ENCODE results near the gene PP2D1. TPM values are rescaled to one million over a fixed set of nuclear protein-coding genes. Genes with fewer than 3 reads are reported as not detected.
A peak's percentile ranks its signal among the peaks of the same experiment; 100 is the strongest.
"Not testable (repeated sequence)": the region's sequence is repeated elsewhere in the genome, so short reads cannot be mapped to it uniquely, and the experiment has no call there.

The PP2D1 gene
- total RNA-seq, 1 experiment from 2014 or later = not detected

DNA sequence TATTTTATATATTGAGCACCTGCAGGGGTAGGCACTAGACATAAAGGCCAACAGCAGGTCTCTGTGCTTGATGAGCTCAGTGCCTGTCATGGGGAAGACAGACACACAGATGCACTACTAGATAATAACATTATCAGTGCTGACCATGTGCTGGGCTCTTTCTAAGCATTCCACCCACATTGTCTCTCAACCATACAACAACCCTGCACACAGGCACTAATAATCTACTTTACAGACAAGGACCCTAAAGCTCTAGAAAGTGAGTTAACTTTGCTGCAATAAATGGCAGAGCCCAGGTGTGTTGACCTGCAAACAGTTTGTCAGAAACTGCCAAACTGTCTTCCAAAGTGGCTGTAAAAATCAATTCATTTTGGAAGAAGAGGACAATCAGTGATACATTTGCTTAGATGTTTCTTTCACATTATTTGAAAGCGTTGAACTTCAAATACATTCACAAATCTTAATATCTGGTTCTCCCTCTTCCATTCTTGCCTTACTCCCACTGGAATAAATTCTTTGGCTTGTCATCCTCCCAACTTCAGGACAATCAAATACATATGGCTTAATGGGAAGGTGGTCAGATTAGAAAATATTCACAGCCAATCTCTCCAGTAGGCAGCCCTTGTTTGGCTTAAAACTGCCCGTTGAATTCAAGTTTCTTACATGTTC, 11.0 kb upstream of the PP2D1 start:
- no peaks in the 10 kb centered on the region for H4K20me1 ChIP-seq (ENCODE audit: low read length)
- intact Hi-C loops (cut with micrococcal nuclease) = no loop called here
- H3K4me2 ChIP-seq (ENCODE audit: low read length) = no peak overlapping the region
- TSS peak; percentile 35 for BruUV-seq (replicated peaks)
- H3K4me1 ChIP-seq (ENCODE audit: insufficient read depth, low read length) = peaks cover 11% of the 10 kb centered on the region
- no peak overlapping the region for H3K9ac ChIP-seq (ENCODE audit: low read length)
- H3K4me3 ChIP-seq (ENCODE audit: low read length) = no peak overlapping the region
- TF ChIP-seq EZH2 (IDR thresholded peaks at IDR 0.05; ENCODE audit: low read length, unreplicated experiment) = no peak
- TF ChIP-seq, protein P1, sequence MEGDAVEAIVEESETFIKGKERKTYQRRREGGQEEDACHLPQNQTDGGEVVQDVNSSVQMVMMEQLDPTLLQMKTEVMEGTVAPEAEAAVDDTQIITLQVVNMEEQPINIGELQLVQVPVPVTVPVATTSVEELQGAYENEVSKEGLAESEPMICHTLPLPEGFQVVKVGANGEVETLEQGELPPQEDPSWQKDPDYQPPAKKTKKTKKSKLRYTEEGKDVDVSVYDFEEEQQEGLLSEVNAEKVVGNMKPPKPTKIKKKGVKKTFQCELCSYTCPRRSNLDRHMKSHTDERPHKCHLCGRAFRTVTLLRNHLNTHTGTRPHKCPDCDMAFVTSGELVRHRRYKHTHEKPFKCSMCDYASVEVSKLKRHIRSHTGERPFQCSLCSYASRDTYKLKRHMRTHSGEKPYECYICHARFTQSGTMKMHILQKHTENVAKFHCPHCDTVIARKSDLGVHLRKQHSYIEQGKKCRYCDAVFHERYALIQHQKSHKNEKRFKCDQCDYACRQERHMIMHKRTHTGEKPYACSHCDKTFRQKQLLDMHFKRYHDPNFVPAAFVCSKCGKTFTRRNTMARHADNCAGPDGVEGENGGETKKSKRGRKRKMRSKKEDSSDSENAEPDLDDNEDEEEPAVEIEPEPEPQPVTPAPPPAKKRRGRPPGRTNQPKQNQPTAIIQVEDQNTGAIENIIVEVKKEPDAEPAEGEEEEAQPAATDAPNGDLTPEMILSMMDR (conservative IDR thresholded peaks at IDR 0.05; ENCODE audit: low read depth, low read length) = no peak
- H3K79me2 ChIP-seq (ENCODE audit: low read length) = no peaks in the 10 kb centered on the region
- H3K9me2 ChIP-seq (replicated peaks; ENCODE audit: low read length) = no peaks in the 10 kb centered on the region
- no peak overlapping the region for H3K27ac ChIP-seq (ENCODE audit: low read length)
- no peak for ATAC-seq
- H3K9me3 ChIP-seq (ENCODE audit: low read length) = no peaks in the 10 kb centered on the region
- ChIA-PET CTCF (interaction anchor here (0.7 kb wide), 1 partner anchor 694 kb away, joined by 7 read pairs; no protein-coding TSS in a partner anchor), POLR2A (ENCODE audit: unreplicated experiment) (no interaction called here)
- DNase-seq = no peak
- H3F3A ChIP-seq (ENCODE audit: low read length, unreplicated experiment) = no peaks in the 10 kb centered on the region
- H3K27me3 ChIP-seq (ENCODE audit: low read length) = no peaks in the 10 kb centered on the region
- H2AFZ ChIP-seq (ENCODE audit: low read length) = no peak overlapping the region
- H3K36me3 ChIP-seq (ENCODE audit: low read depth, low read length) = no peaks in the 10 kb centered on the region

- H3K4me2 ChIP-seq (ENCODE audit: low read length); H3K79me2 ChIP-seq (ENCODE audit: low read length); H3K36me3 ChIP-seq (ENCODE audit: low read depth, low read length); CTCF ChIA-PET; H3K27me3 ChIP-seq (ENCODE audit: low read length); POLR2A ChIA-PET (ENCODE audit: unreplicated experiment); H3K27ac ChIP-seq (ENCODE audit: low read length); H2AFZ ChIP-seq (ENCODE audit: low read length); intact Hi-C loops (cut with micrococcal nuclease); DNase-seq; H3K4me3 ChIP-seq (ENCODE audit: low read length); H3F3A ChIP-seq (ENCODE audit: low read length, unreplicated experiment); H3K4me1 ChIP-seq (ENCODE audit: insufficient read depth, low read length); H3K9me2 ChIP-seq (replicated peaks; ENCODE audit: low read length); H4K20me1 ChIP-seq (ENCODE audit: low read length); H3K9ac ChIP-seq (ENCODE audit: low read length); ATAC-seq; BruUV-seq (replicated peaks); H3K9me3 ChIP-seq (ENCODE audit: low read length): not testable (repeated sequence)
Observed at GRCh38 chr3:20016076-20016475, 4.0 kb upstream of the PP2D1 start.

DNA sequence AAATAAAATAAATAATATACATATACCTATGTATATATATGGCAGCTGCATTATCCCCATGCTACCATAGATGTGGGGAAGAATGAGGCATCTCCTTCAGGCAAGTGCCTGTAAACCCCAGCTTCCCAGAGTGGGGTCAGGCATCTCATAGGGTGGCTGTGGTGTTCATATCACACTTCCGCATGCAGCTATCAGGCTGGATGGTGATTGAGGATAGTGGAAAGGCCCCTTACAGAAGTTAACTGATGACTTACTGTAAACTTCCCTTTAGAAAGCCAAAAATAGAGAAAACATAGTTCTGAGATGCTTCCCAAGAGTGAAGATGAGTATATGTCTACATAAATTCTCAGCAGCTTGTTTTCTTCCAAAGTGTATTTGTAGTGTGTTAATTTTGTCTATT, 3.5 kb upstream of the PP2D1 start:
- ATAC-seq = no peak
- no peaks in the 10 kb centered on the region for H4K20me1 ChIP-seq (ENCODE audit: low read length)
- H3K9me2 ChIP-seq (replicated peaks; ENCODE audit: low read length) = no peaks in the 10 kb centered on the region
- TF ChIP-seq EZH2 (IDR thresholded peaks at IDR 0.05; ENCODE audit: low read length, unreplicated experiment) = no peak
- TF ChIP-seq EZH2phosphoT487 (IDR thresholded peaks at IDR 0.05; ENCODE audit: borderline replicate concordance, low read length) = no peak
- TF ChIP-seq, protein P1 (conservative IDR thresholded peaks at IDR 0.05; ENCODE audit: low read depth, low read length) = no peak
- no peak overlapping the region for H3K4me3 ChIP-seq (ENCODE audit: low read length)
- H3K36me3 ChIP-seq (ENCODE audit: low read depth, low read length) = no peaks in the 10 kb centered on the region
- H3K27me3 ChIP-seq (ENCODE audit: low read length) = no peaks in the 10 kb centered on the region
- BruUV-seq (replicated peaks) = no TSS peak
- DNase-seq = no peak
- POLR2A ChIA-PET (ENCODE audit: unreplicated experiment) = no interaction called here
- H3K4me1 ChIP-seq (ENCODE audit: insufficient read depth, low read length) = no peaks in the 10 kb centered on the region
- H3K27ac ChIP-seq (ENCODE audit: low read length) = no peak overlapping the region
- CTCF ChIA-PET = no interaction called here
- no peak overlapping the region for H3K4me2 ChIP-seq (ENCODE audit: low read length)
- H2AFZ ChIP-seq (ENCODE audit: low read length) = no peak overlapping the region
- no peak overlapping the region for H3K9ac ChIP-seq (ENCODE audit: low read length)
- intact Hi-C loops (cut with micrococcal nuclease) = no loop called here
- H3K79me2 ChIP-seq (ENCODE audit: low read length) = no peaks in the 10 kb centered on the region
- H3F3A ChIP-seq (ENCODE audit: low read length, unreplicated experiment) = no peaks in the 10 kb centered on the region
- no peaks in the 10 kb centered on the region for H3K9me3 ChIP-seq (ENCODE audit: low read length)

Data from PC-3 (cell line).